ENCODE results near the gene FUBP1.

DNA sequence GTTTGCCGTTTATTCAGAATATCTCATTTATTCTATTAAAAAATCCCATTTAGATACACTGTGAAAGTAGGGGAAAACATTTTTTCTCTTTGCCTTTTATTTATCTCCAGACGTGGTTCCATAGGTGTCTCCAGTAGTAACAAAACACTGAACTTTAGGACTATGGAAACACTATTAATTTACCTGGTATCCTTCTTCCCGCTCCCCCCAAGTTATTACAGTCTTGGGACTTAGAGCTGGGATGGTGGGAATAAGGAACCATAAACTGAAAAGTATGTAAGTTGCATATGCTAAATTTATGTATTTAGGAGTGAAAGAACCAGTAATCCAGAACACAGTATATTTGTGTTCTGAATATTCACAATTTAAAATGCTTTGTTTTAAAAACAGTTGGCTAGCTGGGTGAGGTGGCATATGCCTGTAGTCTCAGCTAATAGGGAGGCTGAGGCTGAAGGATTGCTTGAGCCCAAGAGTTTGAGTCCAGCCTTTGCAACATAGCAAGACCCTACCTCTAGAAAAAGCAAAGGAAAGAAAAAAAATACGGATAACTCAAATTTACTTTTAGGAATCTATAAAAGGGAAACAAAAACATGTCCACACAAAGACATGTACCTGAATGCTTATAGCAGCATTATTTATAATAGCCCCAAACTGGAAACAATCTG lies 28.9 kb upstream of the FUBP1 start:
- TF ChIP-seq, protein P1, sequence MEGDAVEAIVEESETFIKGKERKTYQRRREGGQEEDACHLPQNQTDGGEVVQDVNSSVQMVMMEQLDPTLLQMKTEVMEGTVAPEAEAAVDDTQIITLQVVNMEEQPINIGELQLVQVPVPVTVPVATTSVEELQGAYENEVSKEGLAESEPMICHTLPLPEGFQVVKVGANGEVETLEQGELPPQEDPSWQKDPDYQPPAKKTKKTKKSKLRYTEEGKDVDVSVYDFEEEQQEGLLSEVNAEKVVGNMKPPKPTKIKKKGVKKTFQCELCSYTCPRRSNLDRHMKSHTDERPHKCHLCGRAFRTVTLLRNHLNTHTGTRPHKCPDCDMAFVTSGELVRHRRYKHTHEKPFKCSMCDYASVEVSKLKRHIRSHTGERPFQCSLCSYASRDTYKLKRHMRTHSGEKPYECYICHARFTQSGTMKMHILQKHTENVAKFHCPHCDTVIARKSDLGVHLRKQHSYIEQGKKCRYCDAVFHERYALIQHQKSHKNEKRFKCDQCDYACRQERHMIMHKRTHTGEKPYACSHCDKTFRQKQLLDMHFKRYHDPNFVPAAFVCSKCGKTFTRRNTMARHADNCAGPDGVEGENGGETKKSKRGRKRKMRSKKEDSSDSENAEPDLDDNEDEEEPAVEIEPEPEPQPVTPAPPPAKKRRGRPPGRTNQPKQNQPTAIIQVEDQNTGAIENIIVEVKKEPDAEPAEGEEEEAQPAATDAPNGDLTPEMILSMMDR (conservative IDR thresholded peaks at IDR 0.05; ENCODE audit: low read length): no peak
- no peak for TF ChIP-seq EZH2phosphoT487 (IDR thresholded peaks at IDR 0.05; ENCODE audit: borderline replicate concordance, low read depth, low read length)

Data from OCI-LY7 (cell line).